AG20443 (cell line): ENCODE measurements around the gene RIMKLA.

Source experiments
- DNase-seq: peaks from one replicate; pipeline ENCODE4 v3.0.0; 2012; ENCODE audit warnings: low spot score, mixed read lengths

The RIMKLA gene

GRCh38 chr1:42427240-42427639 lies 46.6 kb downstream of the RIMKLA start:
- DNase-seq, result no peak

GRCh38 chr1:42429603-42430002 lies 49.0 kb downstream of the RIMKLA start:
- peak; percentile 25 for DNase-seq

GRCh38 chr1:42430286-42431135 lies 49.9 kb downstream of the RIMKLA start:
- no peak for DNase-seq

GRCh38 chr1:42431514-42431913 lies 50.9 kb downstream of the RIMKLA start:
- DNase-seq, result no peak

GRCh38 chr1:42432714-42433113 lies 52.1 kb downstream of the RIMKLA start:
- DNase-seq, result no peak

GRCh38 chr1:42433369-42433768 lies 52.8 kb downstream of the RIMKLA start:
- no peak for DNase-seq

GRCh38 chr1:42434340-42434739 lies 53.7 kb downstream of the RIMKLA start:
- no peak for DNase-seq

GRCh38 chr1:42439940-42440339 lies 59.3 kb downstream of the RIMKLA start:
- peak; percentile 46 for DNase-seq

GRCh38 chr1:42442662-42443061 lies 62.1 kb downstream of the RIMKLA start:
- DNase-seq, result no peak

GRCh38 chr1:42449256-42449655 lies 68.7 kb downstream of the RIMKLA start:
- no peak for DNase-seq

GRCh38 chr1:42450061-42450460 lies 69.5 kb downstream of the RIMKLA start:
- no peak for DNase-seq

- no peak for DNase-seq
Measured at GRCh38 chr1:42453386-42453785, 72.8 kb downstream of the RIMKLA start.

GRCh38 chr1:42454403-42454802 lies 73.8 kb downstream of the RIMKLA start:
- no peak for DNase-seq

GRCh38 chr1:42456010-42456753 lies 75.6 kb downstream of the RIMKLA start, which contains the start of the genes PPCS and ZMYND12:
Gene PPCS, plus strand, starts transcription at chr1:42456543. Its CDS starts 23 bp downstream, at chr1:42456566.
Gene ZMYND12, minus strand, starts transcription at chr1:42456022. Its CDS starts 25 bp downstream, at chr1:42455997.
- peak; percentile 93 for DNase-seq

GRCh38 chr1:42456754-42457089 lies 76.1 kb downstream of the RIMKLA start:
- DNase-seq, result peak; percentile 71

GRCh38 chr1:42461196-42461595 lies 80.6 kb downstream of the RIMKLA start:
- no peak for DNase-seq

- peak; percentile 98 for DNase-seq
Measured at GRCh38 chr1:42462828-42463763, 82.5 kb downstream of the RIMKLA start, which contains the start of gene CCDC30. Gene CCDC30, plus strand, starts transcription at chr1:42463286. Its CDS starts 17,266 bp downstream, at chr1:42480552.

GRCh38 chr1:42463921-42464320 lies 83.3 kb downstream of the RIMKLA start:
- no peak for DNase-seq

- DNase-seq, result no peak
Measured at GRCh38 chr1:42466030-42466429, 85.4 kb downstream of the RIMKLA start.

- no peak for DNase-seq
Measured at GRCh38 chr1:42469727-42470126, 89.1 kb downstream of the RIMKLA start.
